Measurements from ENCODE around the gene ALDH3A1.

The ALDH3A1 gene

DNA sequence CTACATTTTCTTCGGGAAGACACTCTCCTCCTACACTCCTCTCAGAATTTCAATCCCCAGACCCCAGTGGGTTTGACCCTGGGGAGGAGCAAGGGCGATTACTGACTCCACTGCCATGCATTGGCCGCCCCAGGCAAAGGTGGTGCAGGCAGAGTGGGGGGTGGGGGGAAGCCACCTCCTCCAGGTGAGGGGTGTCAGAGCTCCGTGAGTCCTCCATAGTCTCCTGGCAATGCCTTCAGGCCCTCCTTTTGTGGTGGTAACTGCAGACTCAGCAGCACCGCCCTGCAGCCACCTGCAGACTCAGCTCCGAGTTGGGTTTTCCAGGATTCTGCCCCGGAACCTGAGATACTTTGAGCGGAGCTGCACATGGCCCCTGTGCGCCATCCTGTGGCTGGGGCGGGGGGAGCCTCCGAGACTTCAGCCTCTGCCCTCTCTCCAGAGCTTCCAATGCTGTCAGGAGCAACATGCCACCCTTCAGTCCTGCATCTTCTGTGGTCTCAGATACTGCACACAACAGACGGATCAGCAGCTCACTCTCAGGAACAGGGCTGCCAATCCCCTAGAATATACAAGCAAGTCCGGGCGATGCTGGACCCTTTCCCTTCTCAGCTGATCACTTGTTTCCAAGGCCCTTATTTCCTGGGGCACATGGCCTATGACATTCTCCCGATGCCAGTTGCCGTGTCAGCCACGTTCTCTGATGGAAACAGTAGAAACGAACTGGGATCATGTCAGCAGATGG, 29.3 kb downstream of the ALDH3A1 start:
- no peak for TF ChIP-seq CTCF (conservative IDR thresholded peaks at IDR 0.05; ENCODE audit: low read depth)
- peak overlapping the region; percentile 98 for H3K27ac ChIP-seq
- no peak for DNase-seq (ENCODE audit: low spot score)
- CTCF ChIA-PET: interaction anchor here (0.6 to 2.4 kb wide), 14 partner anchors 9 to 205 kb away, joined by 3 to 16 read pairs (median 4); partner anchors contain the start of gene ALDH3A1
- POLR2A ChIA-PET (ENCODE audit: low non-redundant PET): interaction anchor here (0.7 to 1.0 kb wide), 2 partner anchors 9 to 42 kb away, joined by 3 to 5 read pairs; no protein-coding TSS in a partner anchor

DNA sequence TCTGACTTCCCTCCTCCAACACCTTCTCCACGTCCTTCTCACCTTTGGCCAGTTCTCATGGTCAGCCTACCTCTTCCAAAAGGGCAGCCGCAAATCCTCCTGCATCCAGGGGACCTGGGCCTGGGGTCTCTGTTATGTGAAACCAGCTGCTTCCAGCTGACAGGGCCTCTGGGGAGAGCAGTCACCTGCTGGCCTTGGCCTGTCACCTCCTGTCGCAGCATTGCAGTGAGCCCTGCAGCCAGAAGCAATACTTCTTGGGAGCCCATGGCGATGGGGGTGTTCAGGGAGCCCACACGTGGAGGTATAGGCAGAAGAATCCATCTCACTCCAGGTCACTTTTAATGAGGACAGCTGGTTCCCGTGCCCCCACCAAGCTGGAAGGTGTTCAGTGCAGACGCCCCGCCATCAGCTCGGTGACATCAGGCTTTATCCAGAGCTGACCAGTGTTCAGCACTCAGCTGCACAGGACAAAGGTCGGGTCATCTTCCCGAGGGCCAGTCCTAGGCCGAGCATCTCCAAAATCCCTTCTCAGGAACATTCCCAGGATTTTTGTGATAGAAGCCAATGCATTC, 30.0 kb downstream of the ALDH3A1 start:
- TF ChIP-seq CTCF (conservative IDR thresholded peaks at IDR 0.05; ENCODE audit: low read depth): no peak
- CTCF ChIA-PET: interaction anchor here (0.6 to 2.4 kb wide), 12 partner anchors 10 to 205 kb away, joined by 3 to 16 read pairs (median 4); partner anchors contain the start of gene ALDH3A1

DNA sequence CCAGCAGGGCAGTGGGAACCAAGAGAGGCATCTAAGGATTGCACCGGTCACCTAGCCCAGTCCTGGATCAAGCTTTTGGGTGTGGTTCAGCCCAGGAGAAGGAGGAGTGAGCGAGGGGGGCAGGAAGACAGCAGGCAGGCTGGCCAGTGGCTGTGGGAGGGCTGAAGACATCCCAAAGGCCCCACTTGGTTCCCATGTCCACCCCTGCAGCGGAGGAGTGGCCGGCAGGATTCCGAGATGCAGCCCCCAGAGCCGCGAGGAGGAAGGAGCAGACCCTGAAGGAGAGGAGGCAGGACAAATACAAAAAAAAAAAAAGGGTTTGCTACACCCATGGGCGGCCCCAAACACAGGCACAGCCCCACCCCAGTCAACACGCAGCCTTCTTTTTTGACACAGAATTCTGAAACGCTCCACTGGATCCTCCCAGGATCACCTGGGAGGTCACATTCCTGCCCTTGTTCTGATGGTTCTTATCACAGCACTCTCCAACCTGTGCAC, 30.6 kb downstream of the ALDH3A1 start:
- POLR2A ChIA-PET (ENCODE audit: low non-redundant PET): interaction anchor here (0.6 to 0.9 kb wide), 2 partner anchors 11 to 36 kb away, joined by 3 to 4 read pairs; no protein-coding TSS in a partner anchor
- no peak for DNase-seq (ENCODE audit: low spot score)
- H3K27ac ChIP-seq: peak overlapping the region; percentile 98
- TF ChIP-seq CTCF (conservative IDR thresholded peaks at IDR 0.05; ENCODE audit: low read depth): no peak
- CTCF ChIA-PET: interaction anchor here (0.9 to 2.4 kb wide), 3 partner anchors 11 to 355 kb away, joined by 3 to 11 read pairs (median 3); partner anchors contain the start of gene B9D1

More for the DNA sequence above, 30.0 kb downstream of the ALDH3A1 start:
- H3K27ac ChIP-seq: peak overlapping the region; percentile 98
- POLR2A ChIA-PET (ENCODE audit: low non-redundant PET): interaction anchor here (1.0 kb wide), 1 partner anchor 10 kb away, joined by 5 read pairs; no protein-coding TSS in a partner anchor
- no peak for DNase-seq (ENCODE audit: low spot score)

GRCh38 chr17:19717031-19717360, 31.1 kb downstream of the ALDH3A1 start:
- peak overlapping the region; percentile 98 for H3K27ac ChIP-seq
- no peak for TF ChIP-seq CTCF (conservative IDR thresholded peaks at IDR 0.05; ENCODE audit: low read depth)
- DNase-seq (ENCODE audit: low spot score): no peak
- ChIA-PET POLR2A (ENCODE audit: low non-redundant PET) (interaction anchor here (0.9 kb wide), 1 partner anchor 11 kb away, joined by 3 read pairs; no protein-coding TSS in a partner anchor), CTCF (interaction anchor here (1.0 to 1.1 kb wide), 2 partner anchors 45 to 354 kb away, joined by 3 read pairs; partner anchors contain the start of gene B9D1)

GRCh38 chr17:19716108-19717030, 31.7 kb downstream of the ALDH3A1 start, which contains the start of gene SLC47A2:
SLC47A2 (minus strand) TSS chr17:19716584; CDS start chr17:19716555, 29 bp downstream.
- POLR2A ChIA-PET (ENCODE audit: low non-redundant PET): interaction anchor here (0.9 to 1.1 kb wide), 2 partner anchors 12 to 37 kb away, joined by 3 read pairs; no protein-coding TSS in a partner anchor
- H3K27ac ChIP-seq: peak within 1 kb of the TSS; percentile 98
- no peak for TF ChIP-seq CTCF (conservative IDR thresholded peaks at IDR 0.05; ENCODE audit: low read depth)
- CTCF ChIA-PET: interaction anchor here (0.5 to 1.1 kb wide), 6 partner anchors 11 to 354 kb away, joined by 3 to 8 read pairs (median 3); partner anchors contain the start of gene B9D1
- DNase-seq (ENCODE audit: low spot score): no peak

Data from RWPE1 (cell line).